ENCODE measurements around the gene ASZ1.

The ASZ1 gene

GRCh38 chr7:117350027-117350426 is 77.3 kb downstream of the ASZ1 start:
- Histone ChIP-seq H3K27me3 (no peaks in the 10 kb centered on the region), H3K36me3 (no peaks in the 10 kb centered on the region), H3K4me2 (no peak overlapping the region), H3K4me3 (no peak overlapping the region), H4K20me1 (no peaks in the 10 kb centered on the region), H3K4me1 (no peaks in the 10 kb centered on the region), H3K9me3 (replicated peaks in 1 of 11) (no peaks in the 10 kb centered on the region), H3K9ac (no peak overlapping the region), H3K27ac (no peak overlapping the region)
- no peak for TF ChIP-seq Cebpa-rat (IDR thresholded peaks at IDR 0.05)

GRCh38 chr7:117349570-117349969 is 77.7 kb downstream of the ASZ1 start:
- Histone ChIP-seq H3K4me2 (no peak overlapping the region), H3K4me3 (no peak overlapping the region), H4K20me1 (no peaks in the 10 kb centered on the region), H3K36me3 (no peaks in the 10 kb centered on the region), H3K9me3 (replicated peaks in 1 of 11) (no peaks in the 10 kb centered on the region), H3K4me1 (no peaks in the 10 kb centered on the region), H3K9ac (no peak overlapping the region), H3K27me3 (no peaks in the 10 kb centered on the region), H3K27ac (no peak overlapping the region)
- no peak for TF ChIP-seq Cebpa-rat (IDR thresholded peaks at IDR 0.05)

GRCh38 chr7:117347962-117348672 is 79.2 kb downstream of the ASZ1 start:
- no peak for TF ChIP-seq Cebpa-rat (IDR thresholded peaks at IDR 0.05)
- H3K4me2 ChIP-seq = no peak overlapping the region
- H3K27ac ChIP-seq = no peak overlapping the region
- H3K27me3 ChIP-seq = no peaks in the 10 kb centered on the region
- no peaks in the 10 kb centered on the region for H4K20me1 ChIP-seq
- H3K4me1 ChIP-seq = no peaks in the 10 kb centered on the region
- H3K4me3 ChIP-seq = no peak overlapping the region
- no peaks in the 10 kb centered on the region for H3K9me3 ChIP-seq (replicated peaks in 1 of 11)
- H3K9ac ChIP-seq = no peak overlapping the region
- H3K36me3 ChIP-seq = no peaks in the 10 kb centered on the region

- H4K20me1 ChIP-seq = no peaks in the 10 kb centered on the region
- TF ChIP-seq Cebpa-rat (IDR thresholded peaks at IDR 0.05) = no peak
- no peaks in the 10 kb centered on the region for H3K36me3 ChIP-seq
- H3K9ac ChIP-seq = no peak overlapping the region
- no peak overlapping the region for H3K27ac ChIP-seq
- H3K4me3 ChIP-seq = no peak overlapping the region
- no peaks in the 10 kb centered on the region for H3K9me3 ChIP-seq (replicated peaks in 1 of 11)
- H3K4me1 ChIP-seq = no peaks in the 10 kb centered on the region
- H3K27me3 ChIP-seq = no peaks in the 10 kb centered on the region
- no peak overlapping the region for H3K4me2 ChIP-seq
These were observed 79.8 kb downstream of the ASZ1 start for GRCh38 chr7:117347480-117347879.

GRCh38 chr7:117346161-117346560 is 81.1 kb downstream of the ASZ1 start:
- no peak overlapping the region for H3K4me3 ChIP-seq
- no peak for TF ChIP-seq Cebpa-rat (IDR thresholded peaks at IDR 0.05)
- no peaks in the 10 kb centered on the region for H3K36me3 ChIP-seq
- no peak overlapping the region for H3K27ac ChIP-seq
- no peak overlapping the region for H3K9ac ChIP-seq
- no peaks in the 10 kb centered on the region for H3K27me3 ChIP-seq
- H3K4me2 ChIP-seq = no peak overlapping the region
- no peaks in the 10 kb centered on the region for H3K4me1 ChIP-seq
- no peaks in the 10 kb centered on the region for H3K9me3 ChIP-seq (replicated peaks in 1 of 11)
- no peaks in the 10 kb centered on the region for H4K20me1 ChIP-seq

GRCh38 chr7:117338020-117338419 is 89.3 kb downstream of the ASZ1 start:
- Histone ChIP-seq H4K20me1 (no peaks in the 10 kb centered on the region), H3K27ac (no peak overlapping the region), H3K9me3 (replicated peaks in 1 of 11) (no peaks in the 10 kb centered on the region), H3K9ac (no peak overlapping the region), H3K4me2 (no peak overlapping the region), H3K36me3 (no peaks in the 10 kb centered on the region), H3K4me3 (no peak overlapping the region), H3K27me3 (no peaks in the 10 kb centered on the region), H3K4me1 (no peaks in the 10 kb centered on the region)
- TF ChIP-seq Cebpa-rat (IDR thresholded peaks at IDR 0.05) = no peak

- Histone ChIP-seq H3K4me2 (no peak overlapping the region), H3K9me3 (replicated peaks in 1 of 11) (peaks cover 0 to 5% (median 0%) of the 10 kb centered on the region in 11 experiments; a peak in 2 of 22 replicates), H4K20me1 (no peaks in the 10 kb centered on the region), H3K4me1 (0 out of 20 replicates have a peak, but pooled peaks cover 0 to 5% (median 0%) of the 10 kb centered on the region in 10 experiments), H3K9ac (no peak overlapping the region), H3K36me3 (no peaks in the 10 kb centered on the region), H3K27me3 (no peaks in the 10 kb centered on the region), H3K4me3 (no peak overlapping the region), H3K27ac (no peak overlapping the region)
- TF ChIP-seq Cebpa-rat (IDR thresholded peaks at IDR 0.05) = no peak
These were observed 94.1 kb downstream of the ASZ1 start for GRCh38 chr7:117333168-117333567.

GRCh38 chr7:117332031-117332430 is 95.3 kb downstream of the ASZ1 start:
- Histone ChIP-seq H3K4me2 (no peak overlapping the region), H3K36me3 (no peaks in the 10 kb centered on the region), H3K4me1 (0 out of 20 replicates have a peak, but pooled peaks cover 0 to 5% (median 0%) of the 10 kb centered on the region in 10 experiments), H3K27ac (no peak overlapping the region), H3K4me3 (no peak overlapping the region), H4K20me1 (no peaks in the 10 kb centered on the region), H3K27me3 (no peaks in the 10 kb centered on the region), H3K9ac (no peak overlapping the region), H3K9me3 (replicated peaks in 1 of 11) (peaks cover 0 to 5% (median 0%) of the 10 kb centered on the region in 11 experiments; a peak in 2 of 22 replicates)
- no peak for TF ChIP-seq Cebpa-rat (IDR thresholded peaks at IDR 0.05)

GRCh38 chr7:117325836-117326235 is 101.5 kb downstream of the ASZ1 start:
- H3K27ac ChIP-seq = no peak overlapping the region
- H4K20me1 ChIP-seq = no peaks in the 10 kb centered on the region
- no peak overlapping the region for H3K4me2 ChIP-seq
- H3K36me3 ChIP-seq = no peaks in the 10 kb centered on the region
- no peak overlapping the region for H3K4me3 ChIP-seq
- peaks cover 22 to 35% (median 28%) of the 10 kb centered on the region in 11 experiments for H3K9me3 ChIP-seq (replicated peaks in 1 of 11)
- no peaks in the 10 kb centered on the region for H3K4me1 ChIP-seq
- no peaks in the 10 kb centered on the region; a peak in 1 of 22 replicates for H3K27me3 ChIP-seq
- TF ChIP-seq Cebpa-rat (IDR thresholded peaks at IDR 0.05) = no peak
- no peak overlapping the region for H3K9ac ChIP-seq

- no peak overlapping the region for H3K4me3 ChIP-seq
- H3K27me3 ChIP-seq = no peaks in the 10 kb centered on the region; a peak in 1 of 22 replicates
- H3K4me1 ChIP-seq = no peaks in the 10 kb centered on the region
- H3K9me3 ChIP-seq (replicated peaks in 1 of 11) = peaks cover 22 to 35% (median 27%) of the 10 kb centered on the region in 11 experiments
- no peak overlapping the region for H3K4me2 ChIP-seq
- no peaks in the 10 kb centered on the region for H4K20me1 ChIP-seq
- H3K9ac ChIP-seq = no peak overlapping the region
- H3K36me3 ChIP-seq = no peaks in the 10 kb centered on the region
- no peak overlapping the region for H3K27ac ChIP-seq
- no peak for TF ChIP-seq Cebpa-rat (IDR thresholded peaks at IDR 0.05)
These were observed 102.3 kb downstream of the ASZ1 start for GRCh38 chr7:117324960-117325359.
